ENCODE measurements around the gene TNFAIP1.

TNFAIP1 gene

GRCh38 chr17:28350271-28350670 is 14.7 kb downstream of the TNFAIP1 start:
- no peaks in the 10 kb centered on the region for H3K9me3 ChIP-seq (ENCODE audit: insufficient read depth, low read depth, low read length)
- no peak overlapping the region for H3K9ac ChIP-seq (ENCODE audit: low read depth, low read length)
- H3K4me3 ChIP-seq (ENCODE audit: low read length) = no peak overlapping the region
- H3K27ac ChIP-seq (ENCODE audit: low read length) = no peak overlapping the region
- peaks cover 9% of the 10 kb centered on the region for H3K4me1 ChIP-seq (ENCODE audit: insufficient read depth, low read length)
- no peaks in the 10 kb centered on the region for H3K27me3 ChIP-seq (ENCODE audit: insufficient read depth, low read length)
- peaks cover 97% of the 10 kb centered on the region for H3K36me3 ChIP-seq (ENCODE audit: insufficient read depth, low read depth, low read length)

- H3K9ac ChIP-seq (ENCODE audit: low read depth, low read length) = peak within 1 kb of the TSS; percentile 98
- H3K36me3 ChIP-seq (ENCODE audit: insufficient read depth, low read depth, low read length) = peaks cover 59% of the 10 kb centered on the region
- H3K4me3 ChIP-seq (ENCODE audit: low read length) = peak within 1 kb of the TSS; percentile 85
- H3K4me1 ChIP-seq (ENCODE audit: insufficient read depth, low read length) = peaks cover 6% of the 10 kb centered on the region; the same call in 1 of the 2 replicates
- H3K9me3 ChIP-seq (ENCODE audit: insufficient read depth, low read depth, low read length) = no peaks in the 10 kb centered on the region
- H3K27ac ChIP-seq (ENCODE audit: low read length) = peak within 1 kb of the TSS; percentile 40
- H3K27me3 ChIP-seq (ENCODE audit: insufficient read depth, low read length) = no peaks in the 10 kb centered on the region
Measured at GRCh38 chr17:28357061-28357900, 21.7 kb downstream of the TNFAIP1 start, which contains the start of gene POLDIP2. Gene POLDIP2, minus strand, starts transcription at chr17:28357527. Its CDS starts 79 bp downstream, at chr17:28357448.

GRCh38 chr17:28357901-28358197 is 22.3 kb downstream of the TNFAIP1 start:
- Histone ChIP-seq H3K27me3 (ENCODE audit: insufficient read depth, low read length) (no peaks in the 10 kb centered on the region), H3K9ac (ENCODE audit: low read depth, low read length) (peak overlapping the region; percentile 98), H3K27ac (ENCODE audit: low read length) (peak overlapping the region; percentile 40), H3K4me1 (ENCODE audit: insufficient read depth, low read length) (peaks cover 6% of the 10 kb centered on the region; the same call in 1 of the 2 replicates), H3K36me3 (ENCODE audit: insufficient read depth, low read depth, low read length) (peaks cover 56% of the 10 kb centered on the region), H3K9me3 (ENCODE audit: insufficient read depth, low read depth, low read length) (no peaks in the 10 kb centered on the region), H3K4me3 (ENCODE audit: low read length) (peak overlapping the region; percentile 85)

- Histone ChIP-seq H3K9me3 (ENCODE audit: insufficient read depth, low read depth, low read length) (no peaks in the 10 kb centered on the region), H3K4me1 (ENCODE audit: insufficient read depth, low read length) (peaks cover 4% of the 10 kb centered on the region; the same call in 1 of the 2 replicates), H3K27me3 (ENCODE audit: insufficient read depth, low read length) (no peaks in the 10 kb centered on the region), H3K27ac (ENCODE audit: low read length) (no peak overlapping the region), H3K36me3 (ENCODE audit: insufficient read depth, low read depth, low read length) (peaks cover 31% of the 10 kb centered on the region), H3K9ac (ENCODE audit: low read depth, low read length) (no peak overlapping the region), H3K4me3 (ENCODE audit: low read length) (no peak overlapping the region)
Measured at GRCh38 chr17:28363186-28363585, 27.6 kb downstream of the TNFAIP1 start.

- no peaks in the 10 kb centered on the region for H3K4me1 ChIP-seq (ENCODE audit: insufficient read depth, low read length)
- H3K9me3 ChIP-seq (ENCODE audit: insufficient read depth, low read depth, low read length) = no peaks in the 10 kb centered on the region
- no peak overlapping the region for H3K9ac ChIP-seq (ENCODE audit: low read depth, low read length)
- H3K4me3 ChIP-seq (ENCODE audit: low read length) = no peak overlapping the region
- H3K27ac ChIP-seq (ENCODE audit: low read length) = no peak overlapping the region
- H3K36me3 ChIP-seq (ENCODE audit: insufficient read depth, low read depth, low read length) = peaks cover 30% of the 10 kb centered on the region
- no peaks in the 10 kb centered on the region for H3K27me3 ChIP-seq (ENCODE audit: insufficient read depth, low read length)
Measured at GRCh38 chr17:28363776-28364650, 28.5 kb downstream of the TNFAIP1 start.

GRCh38 chr17:28364665-28365363 is 29.3 kb downstream of the TNFAIP1 start, which contains the start of gene SEBOX:
Gene SEBOX, minus strand, starts transcription at chr17:28365199. Its CDS starts 48 bp downstream, at chr17:28365151.
- Histone ChIP-seq H3K9me3 (ENCODE audit: insufficient read depth, low read depth, low read length) (no peaks in the 10 kb centered on the region), H3K4me3 (ENCODE audit: low read length) (no peak within 1 kb of the TSS), H3K27me3 (ENCODE audit: insufficient read depth, low read length) (no peaks in the 10 kb centered on the region), H3K36me3 (ENCODE audit: insufficient read depth, low read depth, low read length) (peaks cover 24% of the 10 kb centered on the region), H3K9ac (ENCODE audit: low read depth, low read length) (no peak within 1 kb of the TSS), H3K27ac (ENCODE audit: low read length) (no peak within 1 kb of the TSS), H3K4me1 (ENCODE audit: insufficient read depth, low read length) (no peaks in the 10 kb centered on the region)

GRCh38 chr17:28365487-28365886 is 29.9 kb downstream of the TNFAIP1 start:
- Histone ChIP-seq H3K4me3 (ENCODE audit: low read length) (no peak overlapping the region), H3K9ac (ENCODE audit: low read depth, low read length) (no peak overlapping the region), H3K36me3 (ENCODE audit: insufficient read depth, low read depth, low read length) (peaks cover 18% of the 10 kb centered on the region), H3K27me3 (ENCODE audit: insufficient read depth, low read length) (no peaks in the 10 kb centered on the region), H3K4me1 (ENCODE audit: insufficient read depth, low read length) (peaks cover 2% of the 10 kb centered on the region; the same call in 1 of the 2 replicates), H3K9me3 (ENCODE audit: insufficient read depth, low read depth, low read length) (no peaks in the 10 kb centered on the region), H3K27ac (ENCODE audit: low read length) (no peak overlapping the region)

GRCh38 chr17:28366605-28367004 is 31.0 kb downstream of the TNFAIP1 start:
- Histone ChIP-seq H3K36me3 (ENCODE audit: insufficient read depth, low read depth, low read length) (peaks cover 7% of the 10 kb centered on the region; the same call in 1 of the 2 replicates), H3K4me1 (ENCODE audit: insufficient read depth, low read length) (peaks cover 9% of the 10 kb centered on the region; the same call in 1 of the 2 replicates), H3K27me3 (ENCODE audit: insufficient read depth, low read length) (peaks cover under 1% of the 10 kb centered on the region; the same call in 1 of the 2 replicates), H3K9me3 (ENCODE audit: insufficient read depth, low read depth, low read length) (no peaks in the 10 kb centered on the region), H3K9ac (ENCODE audit: low read depth, low read length) (no peak overlapping the region), H3K27ac (ENCODE audit: low read length) (no peak overlapping the region), H3K4me3 (ENCODE audit: low read length) (no peak overlapping the region)

- Histone ChIP-seq H3K27ac (ENCODE audit: low read length) (no peak overlapping the region), H3K36me3 (ENCODE audit: insufficient read depth, low read depth, low read length) (no peaks in the 10 kb centered on the region), H3K9ac (ENCODE audit: low read depth, low read length) (no peak overlapping the region), H3K4me3 (ENCODE audit: low read length) (no peak overlapping the region), H3K27me3 (ENCODE audit: insufficient read depth, low read length) (peaks cover 12% of the 10 kb centered on the region), H3K4me1 (ENCODE audit: insufficient read depth, low read length) (peaks cover 9% of the 10 kb centered on the region; the same call in 1 of the 2 replicates), H3K9me3 (ENCODE audit: insufficient read depth, low read depth, low read length) (no peaks in the 10 kb centered on the region)
Measured at GRCh38 chr17:28367641-28368305, 32.2 kb downstream of the TNFAIP1 start.

GRCh38 chr17:28368306-28368831 is 32.8 kb downstream of the TNFAIP1 start:
- Histone ChIP-seq H3K4me1 (ENCODE audit: insufficient read depth, low read length) (peaks cover 9% of the 10 kb centered on the region; the same call in 1 of the 2 replicates), H3K9me3 (ENCODE audit: insufficient read depth, low read depth, low read length) (no peaks in the 10 kb centered on the region), H3K36me3 (ENCODE audit: insufficient read depth, low read depth, low read length) (no peaks in the 10 kb centered on the region), H3K4me3 (ENCODE audit: low read length) (no peak overlapping the region), H3K27me3 (ENCODE audit: insufficient read depth, low read length) (peaks cover 18% of the 10 kb centered on the region), H3K27ac (ENCODE audit: low read length) (no peak overlapping the region), H3K9ac (ENCODE audit: low read depth, low read length) (no peak overlapping the region)
